HL-60 (cell line): Measurements from ENCODE around the gene SLC12A5.
"Not testable (repeated sequence)": the region's sequence is repeated elsewhere in the genome, so short reads cannot be mapped to it uniquely, and the experiment has no call there.

Experiments
- GABPA ChIP-seq: IDR thresholded peaks from 2 replicates; pipeline ENCODE4 v1.6.1; 2012; ENCODE audit warnings: low read depth
- TF ChIP-seq, protein P1 (sequence below): IDR thresholded peaks from one replicate; pipeline ENCODE4 v1.5.1; 2011; ENCODE audit warnings: low read length, control low read depth, inconsistent platforms; ENCODE audit not compliant: insufficient read depth

DNA sequence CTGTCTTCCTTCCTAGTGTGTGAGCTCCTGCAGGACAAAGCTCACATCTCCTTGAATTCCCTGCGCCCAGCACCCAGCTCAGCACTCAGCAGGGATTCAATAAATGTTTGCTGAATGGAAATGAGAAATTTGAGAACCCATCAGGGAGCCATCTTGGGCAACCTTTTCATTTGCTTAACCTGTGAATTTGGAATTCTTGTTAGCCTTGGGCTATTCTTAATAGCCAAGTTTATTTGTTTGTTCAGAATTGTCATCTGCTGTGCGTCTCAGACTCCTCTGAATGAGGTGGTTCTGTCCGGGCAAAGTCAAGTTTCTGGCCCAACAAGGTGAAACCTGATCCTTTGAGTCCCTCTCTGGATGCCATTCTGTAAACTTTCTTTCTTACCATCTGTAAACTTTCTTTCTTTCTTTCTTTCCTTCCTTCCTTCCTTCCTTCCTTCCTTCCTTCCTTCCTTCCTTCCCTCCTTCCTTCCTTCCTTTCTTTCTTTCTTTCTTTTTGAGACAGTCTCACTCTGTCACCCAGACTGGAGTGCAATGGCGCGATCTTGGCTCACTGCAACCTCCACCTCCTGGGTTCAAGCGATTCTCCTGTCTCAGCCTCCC lies 33.4 kb upstream of the SLC12A5 start:
- not testable (repeated sequence) for TF ChIP-seq GABPA
- TF ChIP-seq, protein P1, sequence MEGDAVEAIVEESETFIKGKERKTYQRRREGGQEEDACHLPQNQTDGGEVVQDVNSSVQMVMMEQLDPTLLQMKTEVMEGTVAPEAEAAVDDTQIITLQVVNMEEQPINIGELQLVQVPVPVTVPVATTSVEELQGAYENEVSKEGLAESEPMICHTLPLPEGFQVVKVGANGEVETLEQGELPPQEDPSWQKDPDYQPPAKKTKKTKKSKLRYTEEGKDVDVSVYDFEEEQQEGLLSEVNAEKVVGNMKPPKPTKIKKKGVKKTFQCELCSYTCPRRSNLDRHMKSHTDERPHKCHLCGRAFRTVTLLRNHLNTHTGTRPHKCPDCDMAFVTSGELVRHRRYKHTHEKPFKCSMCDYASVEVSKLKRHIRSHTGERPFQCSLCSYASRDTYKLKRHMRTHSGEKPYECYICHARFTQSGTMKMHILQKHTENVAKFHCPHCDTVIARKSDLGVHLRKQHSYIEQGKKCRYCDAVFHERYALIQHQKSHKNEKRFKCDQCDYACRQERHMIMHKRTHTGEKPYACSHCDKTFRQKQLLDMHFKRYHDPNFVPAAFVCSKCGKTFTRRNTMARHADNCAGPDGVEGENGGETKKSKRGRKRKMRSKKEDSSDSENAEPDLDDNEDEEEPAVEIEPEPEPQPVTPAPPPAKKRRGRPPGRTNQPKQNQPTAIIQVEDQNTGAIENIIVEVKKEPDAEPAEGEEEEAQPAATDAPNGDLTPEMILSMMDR, result not testable (repeated sequence)
